ENCODE measurements around the gene CPXM1. TPM values are rescaled to one million over a fixed set of nuclear protein-coding genes. Genes with fewer than 3 reads are reported as not detected.
A peak's percentile ranks its signal among the peaks of the same experiment; 100 is the strongest.

CPXM1 gene
- total RNA-seq, 1 donor from 2014 or later: 19.4 TPM

DNA sequence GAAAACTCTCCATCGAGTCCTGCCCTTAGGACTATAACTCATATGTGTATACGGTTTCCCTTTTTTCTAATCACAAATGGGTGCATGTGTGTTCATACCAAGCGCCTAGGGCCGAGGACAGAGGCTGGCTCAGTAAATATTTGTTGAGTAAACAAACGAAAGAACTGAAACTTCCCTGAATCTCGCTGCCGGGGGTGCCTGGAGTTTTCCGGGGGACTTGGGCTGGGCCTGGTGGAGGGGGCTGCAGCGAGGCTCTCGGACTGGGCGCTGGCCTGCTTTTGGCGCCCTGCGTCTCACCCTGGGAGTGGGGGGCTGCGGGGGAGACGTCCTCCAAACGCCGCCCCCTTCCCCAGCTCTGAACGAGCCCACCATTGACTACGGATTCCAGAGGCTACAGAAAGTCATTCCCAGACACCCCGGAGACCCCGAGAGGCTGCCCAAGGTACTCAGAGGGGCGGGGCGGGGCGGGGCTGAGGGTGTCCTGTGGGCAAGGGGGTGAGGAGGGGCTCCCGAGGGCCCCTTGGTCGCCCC, 49.0 kb downstream of the CPXM1 start:
- Histone ChIP-seq H3K4me1 (peaks cover 31% of the 10 kb centered on the region), H3K4me3 (peak overlapping the region; percentile 45 to 74), H3K27me3 (no peaks in the 10 kb centered on the region), H3K9me3 (no peaks in the 10 kb centered on the region), H3K36me3 (no peaks in the 10 kb centered on the region), H3K27ac (peak overlapping the region; percentile 79)
- intact Hi-C loops (cut with DNase I): no loop called here
- TF ChIP-seq POLR2AphosphoS5 (IDR thresholded peaks at IDR 0.05; ENCODE audit: insufficient read depth in 1 of 2, low read depth in 1 of 2) (no peak), POLR2A (IDR thresholded peaks at IDR 0.05) (no peak)
- TF ChIP-seq, protein P1, sequence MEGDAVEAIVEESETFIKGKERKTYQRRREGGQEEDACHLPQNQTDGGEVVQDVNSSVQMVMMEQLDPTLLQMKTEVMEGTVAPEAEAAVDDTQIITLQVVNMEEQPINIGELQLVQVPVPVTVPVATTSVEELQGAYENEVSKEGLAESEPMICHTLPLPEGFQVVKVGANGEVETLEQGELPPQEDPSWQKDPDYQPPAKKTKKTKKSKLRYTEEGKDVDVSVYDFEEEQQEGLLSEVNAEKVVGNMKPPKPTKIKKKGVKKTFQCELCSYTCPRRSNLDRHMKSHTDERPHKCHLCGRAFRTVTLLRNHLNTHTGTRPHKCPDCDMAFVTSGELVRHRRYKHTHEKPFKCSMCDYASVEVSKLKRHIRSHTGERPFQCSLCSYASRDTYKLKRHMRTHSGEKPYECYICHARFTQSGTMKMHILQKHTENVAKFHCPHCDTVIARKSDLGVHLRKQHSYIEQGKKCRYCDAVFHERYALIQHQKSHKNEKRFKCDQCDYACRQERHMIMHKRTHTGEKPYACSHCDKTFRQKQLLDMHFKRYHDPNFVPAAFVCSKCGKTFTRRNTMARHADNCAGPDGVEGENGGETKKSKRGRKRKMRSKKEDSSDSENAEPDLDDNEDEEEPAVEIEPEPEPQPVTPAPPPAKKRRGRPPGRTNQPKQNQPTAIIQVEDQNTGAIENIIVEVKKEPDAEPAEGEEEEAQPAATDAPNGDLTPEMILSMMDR (IDR thresholded peaks at IDR 0.05): no peak
- DNase-seq (ENCODE audit: extremely low spot score in 2 of 2): peak in 1 of 2 donors; percentile 49

- no peaks in the 10 kb centered on the region for H3K27me3 ChIP-seq
- intact Hi-C loops (cut with DNase I): no loop called here
- H3K4me1 ChIP-seq: peaks cover 31% of the 10 kb centered on the region
- peak overlapping the region; percentile 45 to 74 for H3K4me3 ChIP-seq
- peak overlapping the region; percentile 79 for H3K27ac ChIP-seq
- no peaks in the 10 kb centered on the region for H3K9me3 ChIP-seq
- TF ChIP-seq POLR2AphosphoS5 (IDR thresholded peaks at IDR 0.05; ENCODE audit: insufficient read depth in 1 of 2, low read depth in 1 of 2): no peak
- TF ChIP-seq, protein P1 (IDR thresholded peaks at IDR 0.05): no peak
- no peak for TF ChIP-seq POLR2A (IDR thresholded peaks at IDR 0.05)
- peak in 1 of 2 donors; percentile 81 for DNase-seq (ENCODE audit: extremely low spot score in 2 of 2)
- no peaks in the 10 kb centered on the region for H3K36me3 ChIP-seq
These were observed 49.8 kb downstream of the CPXM1 start for GRCh38 chr20:2750491-2751251.

- Histone ChIP-seq H3K36me3 (no peaks in the 10 kb centered on the region), H3K27me3 (no peaks in the 10 kb centered on the region), H3K9me3 (no peaks in the 10 kb centered on the region), H3K4me3 (no peak overlapping the region), H3K4me1 (peaks cover 31% of the 10 kb centered on the region), H3K27ac (no peak overlapping the region)
- TF ChIP-seq, protein P1 (IDR thresholded peaks at IDR 0.05): no peak
- no peak for TF ChIP-seq POLR2A (IDR thresholded peaks at IDR 0.05)
- intact Hi-C loops (cut with DNase I): no loop called here
- no peak for DNase-seq (ENCODE audit: extremely low spot score in 2 of 2)
These were observed 50.4 kb downstream of the CPXM1 start for GRCh38 chr20:2749951-2750490.

DNA sequence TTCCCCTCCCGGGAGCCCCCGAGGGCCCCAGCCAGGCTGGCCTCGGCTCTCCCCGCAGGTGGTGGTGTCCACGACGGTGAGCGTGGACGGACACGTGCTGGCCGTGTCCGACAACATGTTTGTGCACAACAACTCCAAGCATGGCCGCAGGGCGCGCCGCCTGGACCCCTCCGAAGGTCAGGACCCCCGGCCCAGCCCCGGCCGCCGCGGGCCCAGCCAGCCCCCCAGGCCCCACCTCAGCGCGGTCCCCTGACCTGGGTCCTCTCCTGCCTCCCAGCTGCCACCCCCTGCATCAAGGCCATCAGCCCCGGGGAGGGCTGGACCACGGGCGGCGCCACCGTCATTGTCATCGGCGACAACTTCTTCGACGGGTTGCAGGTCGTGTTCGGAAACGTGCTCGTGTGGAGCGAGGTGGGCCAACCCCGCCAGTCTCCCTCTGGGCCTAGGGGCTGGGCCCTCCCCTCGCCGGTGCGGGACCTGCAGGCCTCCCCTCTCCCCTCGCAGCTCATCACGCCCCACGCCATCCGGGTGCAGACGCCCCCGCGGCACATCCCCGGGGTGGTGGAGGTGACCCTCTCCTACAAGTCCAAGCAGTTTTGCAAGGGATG, 51.0 kb downstream of the CPXM1 start:
- H3K9me3 ChIP-seq: no peaks in the 10 kb centered on the region
- intact Hi-C loops (cut with DNase I): no loop called here
- no peak overlapping the region for H3K27ac ChIP-seq
- no peaks in the 10 kb centered on the region for H3K36me3 ChIP-seq
- H3K27me3 ChIP-seq: no peaks in the 10 kb centered on the region
- H3K4me3 ChIP-seq: no peak overlapping the region
- TF ChIP-seq POLR2A (IDR thresholded peaks at IDR 0.05) (no peak), POLR2AphosphoS5 (IDR thresholded peaks at IDR 0.05; ENCODE audit: insufficient read depth in 1 of 2, low read depth in 1 of 2) (no peak)
- TF ChIP-seq, protein P1 (IDR thresholded peaks at IDR 0.05): no peak
- DNase-seq (ENCODE audit: extremely low spot score in 2 of 2): peak; percentile 72 to 83
- H3K4me1 ChIP-seq: peaks cover 31% of the 10 kb centered on the region

All from vagina (tissue), 2 donors.